HG03571 (cell line): ENCODE measurements around the gene PMPCA.

Experiments
- ATAC-seq: cut with Tn5 transposase; IDR thresholded peaks from one replicate; pipeline ENCODE4 v1.9.1; 2021; ENCODE audit not compliant: unreplicated experiment

PMPCA gene

GRCh38 chr9:136433043-136433715, 22.7 kb downstream of the PMPCA start:
- no peak for ATAC-seq

DNA sequence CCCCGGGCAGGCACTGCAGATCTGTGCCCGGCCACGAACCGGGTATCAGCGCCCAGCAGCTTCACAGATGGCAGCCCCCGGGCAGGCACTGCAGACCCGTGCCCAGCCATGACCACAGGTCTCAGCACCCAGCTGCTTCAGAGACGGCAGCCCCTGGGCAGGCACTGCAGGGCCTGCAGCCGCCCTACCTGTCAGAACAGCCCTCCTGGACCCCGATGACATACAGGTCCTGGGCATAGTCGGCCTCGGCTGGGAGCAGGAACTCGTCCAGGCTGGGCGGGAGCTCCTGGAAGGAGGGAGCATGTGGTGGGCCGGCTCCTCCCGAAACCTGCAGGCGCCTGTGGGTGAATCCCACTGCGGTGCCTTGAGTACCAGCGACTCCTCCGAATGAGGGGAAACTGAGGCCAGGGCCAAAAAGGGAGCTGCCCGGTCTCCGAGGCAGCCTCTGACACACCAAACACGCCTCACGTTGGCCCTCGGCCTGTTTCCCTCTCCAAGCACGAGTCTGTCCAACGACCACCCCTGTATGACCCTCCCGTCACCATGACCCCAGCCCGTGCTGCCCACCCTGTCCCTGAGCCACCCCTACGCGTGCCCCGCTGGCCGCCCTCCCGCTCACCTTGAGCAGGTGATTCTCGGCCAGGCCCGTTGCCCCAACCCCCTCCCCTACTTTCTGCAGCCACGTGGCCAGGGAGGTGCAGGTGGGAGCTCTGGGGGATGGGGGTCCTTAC, 23.6 kb downstream of the PMPCA start:
- no peak for ATAC-seq

DNA sequence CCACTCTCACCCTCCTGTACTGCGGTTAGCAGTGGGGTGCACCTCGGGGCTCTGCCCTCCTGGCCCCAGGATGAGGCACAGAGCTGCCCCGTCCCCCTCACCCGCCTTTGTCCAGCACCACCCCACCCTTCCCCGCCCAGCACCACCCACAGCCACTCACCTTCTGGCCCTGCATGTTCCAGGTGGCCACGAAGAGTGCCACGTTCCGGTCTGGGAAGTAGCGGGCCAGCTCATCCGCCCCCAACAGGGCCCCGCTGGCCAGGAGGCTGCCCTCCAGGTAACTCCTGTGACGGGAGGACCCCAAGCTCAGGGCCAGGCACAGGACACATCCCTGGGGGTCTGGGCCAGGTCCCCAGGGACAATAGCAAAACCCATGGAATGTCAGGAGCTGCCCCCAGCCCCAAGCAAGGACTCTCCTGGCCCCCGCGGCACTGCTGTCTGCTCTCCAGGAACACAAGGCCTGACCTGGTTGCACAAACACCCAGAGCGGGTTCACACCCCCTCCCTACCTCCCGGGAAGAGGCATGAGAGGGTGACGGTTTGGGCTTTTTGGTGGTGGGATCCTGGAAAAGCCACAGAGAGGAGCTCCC, 24.2 kb downstream of the PMPCA start:
- no peak for ATAC-seq

DNA sequence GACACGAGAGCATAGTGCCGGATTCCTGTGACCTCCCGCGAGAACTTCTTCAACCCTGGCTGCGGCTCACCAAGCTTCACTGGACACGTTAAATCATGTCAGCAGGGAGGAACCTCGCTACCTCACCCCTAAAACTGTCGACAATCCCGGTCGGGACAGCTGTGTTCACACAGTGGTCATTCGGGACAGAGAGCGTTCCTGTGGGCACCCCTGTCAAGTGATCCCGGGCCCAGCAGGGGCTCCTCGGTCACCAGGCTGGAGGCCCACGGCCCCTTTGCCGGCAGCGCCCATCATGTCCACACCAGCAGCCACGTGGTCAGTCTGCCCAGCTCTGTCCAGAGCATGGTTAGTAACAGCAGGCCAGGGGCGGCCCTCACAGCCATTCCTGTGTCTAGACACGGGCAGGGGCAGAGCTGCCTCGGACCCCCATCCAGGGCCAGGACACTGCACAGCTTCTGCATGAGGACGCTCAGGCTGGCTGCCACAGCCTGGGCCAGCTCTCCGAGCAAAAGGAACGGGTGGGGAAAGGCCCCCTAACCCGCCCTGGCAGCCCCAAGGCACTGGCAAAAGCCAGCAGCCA, 25.7 kb downstream of the PMPCA start:
- ATAC-seq, result no peak

DNA sequence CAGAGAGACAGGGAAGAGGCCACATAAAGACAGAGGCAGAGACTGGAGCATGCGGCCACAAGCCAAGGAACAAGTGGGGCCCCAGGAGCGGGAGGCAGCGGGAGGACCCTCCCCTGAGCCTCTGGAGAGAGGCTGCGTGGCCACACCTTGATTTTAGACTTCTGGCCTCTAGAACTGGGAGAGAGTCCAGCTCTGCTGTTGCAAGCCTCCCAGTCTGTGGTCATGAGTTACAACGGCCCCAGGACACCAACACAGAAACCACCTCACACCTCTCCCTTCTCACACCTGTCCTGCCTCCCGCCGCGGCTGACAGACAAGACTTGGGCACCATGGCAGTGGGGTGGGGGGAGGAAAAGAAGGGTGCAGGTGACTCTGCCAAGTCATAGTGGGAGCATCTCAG, 27.0 kb downstream of the PMPCA start:
- ATAC-seq, result no peak

DNA sequence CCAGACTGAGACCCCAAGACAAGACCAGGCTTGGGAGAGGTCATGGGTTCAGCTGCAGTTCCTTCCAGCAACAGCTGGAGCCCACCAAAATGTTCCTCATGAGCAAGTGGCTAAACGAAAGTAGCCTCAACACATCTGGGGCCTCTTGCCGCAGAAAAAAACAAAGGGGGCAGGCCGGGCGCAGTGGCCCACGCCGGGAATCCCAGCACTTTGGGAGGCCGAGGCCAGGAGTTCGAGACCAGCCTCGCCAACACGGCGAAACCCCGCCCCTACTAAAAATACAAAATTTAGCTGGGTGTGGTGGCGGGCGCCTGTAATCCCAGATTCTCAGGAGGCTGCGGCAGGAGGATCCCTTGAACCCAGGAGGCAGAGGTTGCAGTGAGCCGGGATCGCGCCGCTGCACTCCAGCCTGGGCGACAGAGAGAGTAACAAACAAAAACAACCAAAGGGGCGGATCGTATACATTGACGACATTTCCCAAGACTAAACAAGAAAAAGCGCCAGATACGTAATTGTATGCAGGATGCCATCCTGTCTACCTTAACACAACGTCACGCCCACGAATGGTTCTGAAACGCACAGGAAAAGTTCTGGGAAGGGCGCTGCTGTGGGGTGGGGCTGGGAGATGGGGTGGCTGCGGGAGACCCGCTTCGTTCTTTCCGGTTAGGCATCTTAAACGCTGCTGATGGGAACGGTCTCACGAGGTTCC, 27.5 kb downstream of the PMPCA start:
- ATAC-seq, result no peak

GRCh38 chr9:136438548-136439480, 28.4 kb downstream of the PMPCA start:
- ATAC-seq, result peak; percentile 37

DNA sequence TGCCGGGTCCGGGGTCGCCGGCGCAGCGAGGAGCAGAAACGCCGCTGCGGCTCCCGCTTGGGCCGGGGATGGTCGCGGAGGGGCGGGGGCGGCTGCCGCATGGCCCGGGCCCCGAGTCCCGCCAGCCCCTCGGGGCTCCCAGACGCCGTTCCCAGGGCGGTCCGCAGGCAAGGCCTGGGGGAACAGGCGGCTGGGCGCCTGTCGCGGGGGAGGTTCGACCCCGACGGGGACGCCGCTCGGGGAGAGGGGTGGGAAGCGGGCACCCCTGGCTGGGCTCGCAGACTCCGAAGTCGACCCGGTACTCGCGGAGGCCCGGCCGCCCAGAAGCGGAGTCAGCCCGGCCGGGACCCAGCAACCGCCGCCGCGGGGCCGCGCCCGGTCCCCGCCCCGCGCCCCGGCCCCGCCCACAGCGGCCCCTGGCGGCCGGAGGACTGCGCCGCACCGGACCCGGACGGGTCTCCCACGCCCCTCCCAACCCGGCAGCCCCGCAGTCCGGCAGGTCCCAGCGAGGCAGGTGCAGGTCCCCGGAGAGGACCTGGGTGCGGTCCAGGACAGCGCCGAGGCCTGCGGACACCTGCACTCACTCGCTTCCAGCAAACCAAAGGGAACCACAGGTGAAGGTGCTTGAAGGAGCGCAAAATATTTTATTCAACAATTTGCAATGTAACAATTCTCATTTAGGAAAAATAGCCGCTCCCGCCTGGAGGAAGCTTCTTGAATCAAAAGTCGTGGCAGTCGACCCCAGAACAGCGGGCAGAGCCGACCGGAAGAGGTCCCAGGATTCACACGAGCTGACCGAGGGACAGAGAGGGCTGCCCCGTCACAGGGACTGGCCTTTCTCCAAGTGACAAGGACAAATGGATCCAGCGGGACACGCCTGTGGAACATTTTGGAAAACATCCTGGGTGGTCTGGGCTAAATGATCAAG, 29.3 kb downstream of the PMPCA start, which contains the start of gene INPP5E:
INPP5E (minus strand) TSS at position 365 of the 928 bp plus-strand sequence. CDS start 426 bp downstream, outside the sequence.
- peak; percentile 63 for ATAC-seq

GRCh38 chr9:136441191-136441680, 30.8 kb downstream of the PMPCA start:
- ATAC-seq, result no peak

- ATAC-seq, result no peak
These were observed 31.3 kb downstream of the PMPCA start for GRCh38 chr9:136441681-136442245.

GRCh38 chr9:136442265-136442664, 31.8 kb downstream of the PMPCA start:
- ATAC-seq, result no peak

- no peak for ATAC-seq
These were observed 32.6 kb downstream of the PMPCA start for GRCh38 chr9:136443087-136443486.

GRCh38 chr9:136443687-136444086, 33.2 kb downstream of the PMPCA start:
- ATAC-seq, result no peak

DNA sequence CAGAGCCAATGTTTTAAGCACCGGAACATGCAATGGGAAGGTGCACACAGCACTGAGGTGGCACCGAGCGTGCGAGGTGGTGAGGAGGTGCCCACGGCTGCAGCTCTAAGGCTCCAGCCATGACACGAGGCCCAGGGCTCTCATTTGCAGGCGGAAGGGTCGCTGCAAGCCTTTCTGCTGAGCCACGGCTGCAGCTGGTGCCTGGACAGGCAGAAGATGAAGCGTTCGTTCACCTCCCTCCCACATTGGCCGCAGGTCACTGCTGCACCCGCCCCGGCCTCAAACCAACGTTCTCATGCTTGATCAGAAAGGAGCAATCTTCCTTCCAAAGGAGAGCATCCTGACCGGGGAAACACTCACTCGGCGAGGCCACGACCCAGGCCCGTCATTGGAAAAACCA, 33.6 kb downstream of the PMPCA start:
- ATAC-seq, result no peak

GRCh38 chr9:136445799-136446198, 35.3 kb downstream of the PMPCA start:
- no peak for ATAC-seq

DNA sequence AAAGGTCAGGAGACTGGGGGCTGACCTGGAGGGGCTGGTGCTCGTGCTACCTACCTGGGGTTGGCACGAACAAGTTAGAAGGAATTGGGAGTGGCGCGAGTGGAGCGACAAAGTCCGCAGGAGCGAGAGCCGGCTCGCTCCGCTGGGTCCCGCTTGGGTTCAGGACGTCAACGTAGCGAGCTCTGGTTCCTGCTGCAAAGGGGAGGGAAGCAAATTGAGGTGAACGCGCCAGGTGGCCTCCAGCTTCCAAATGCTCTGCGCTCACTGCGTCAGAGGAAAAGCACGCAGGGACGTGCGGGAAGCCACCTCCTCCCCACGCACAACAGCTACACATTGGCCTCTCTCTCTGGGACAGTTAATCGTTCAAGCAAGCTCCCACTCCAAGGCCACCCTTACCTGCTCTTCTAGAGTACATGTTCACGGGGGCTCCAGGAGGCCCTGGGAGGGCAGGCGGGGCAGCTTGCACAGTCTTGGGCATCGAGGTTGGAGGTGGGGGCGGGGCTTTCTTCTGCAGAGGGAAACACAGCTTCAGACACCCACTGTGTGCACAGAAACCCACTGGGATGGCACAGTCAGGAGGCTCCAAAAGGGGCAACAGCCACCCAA, 36.8 kb downstream of the PMPCA start:
- ATAC-seq, result no peak

DNA sequence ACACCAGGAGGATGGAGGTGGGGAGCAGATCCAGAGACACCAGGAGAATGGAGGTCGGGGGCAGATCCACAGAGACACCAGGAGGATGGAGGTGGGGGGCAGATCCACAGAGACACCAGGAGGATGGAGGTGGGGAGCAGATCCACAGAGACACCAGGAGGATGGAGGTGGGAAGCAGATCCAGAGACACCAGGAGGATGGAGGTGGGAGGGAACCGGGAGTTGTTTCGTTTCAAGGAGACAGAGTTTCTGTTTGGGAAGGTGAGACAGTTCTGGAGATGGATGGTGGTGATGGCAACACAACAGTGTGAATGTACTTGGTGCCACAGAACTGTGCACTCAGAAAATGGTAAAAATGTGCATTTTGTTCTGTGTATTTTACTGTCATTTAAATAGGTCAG, 38.2 kb downstream of the PMPCA start:
- no peak for ATAC-seq

DNA sequence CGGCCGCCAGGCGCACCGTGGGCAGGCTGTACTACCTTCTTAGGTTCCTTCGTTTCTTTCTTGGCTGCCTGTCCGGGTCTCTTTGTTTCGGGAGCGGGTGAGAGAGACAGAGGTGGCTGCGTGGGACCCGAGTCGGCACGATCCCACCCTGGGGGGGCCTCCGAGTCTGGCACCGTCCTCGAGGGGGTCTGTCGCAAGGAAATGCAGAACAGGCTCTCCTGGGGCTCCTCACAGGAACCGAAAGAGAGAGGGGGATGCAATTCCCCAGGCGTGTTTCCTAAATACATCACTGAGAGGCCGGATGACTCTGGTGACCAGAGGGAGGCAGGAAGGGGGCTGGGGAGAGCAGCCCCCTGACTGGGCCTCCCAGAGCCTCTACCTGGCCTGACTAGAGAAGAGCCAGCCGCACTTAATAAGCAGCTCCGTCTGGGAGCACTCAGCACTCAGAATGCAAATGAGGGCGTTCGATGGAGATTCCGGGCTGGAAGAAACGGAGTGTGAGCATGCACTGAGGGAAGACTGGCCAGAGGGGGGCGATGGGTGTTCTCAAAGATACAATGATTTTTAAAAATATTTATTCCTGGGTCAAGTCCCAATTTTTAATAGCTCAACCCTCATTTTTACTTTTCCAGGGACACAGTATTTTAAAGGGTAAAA, 40.9 kb downstream of the PMPCA start:
- no peak for ATAC-seq
